Measurements from ENCODE around the gene ATP13A3. TPM values are rescaled to one million over a fixed set of nuclear protein-coding genes. Genes with fewer than 3 reads are reported as not detected.

ATP13A3 gene
- total RNA-seq, 1 experiment from 2014 or later, result 84.4 TPM

GRCh38 chr3:194374935-194375334, 111.9 kb downstream of the ATP13A3 start:
- no peak for DNase-seq (ENCODE audit: low spot score)

GRCh38 chr3:194373899-194374298, 112.9 kb downstream of the ATP13A3 start:
- no peak for DNase-seq (ENCODE audit: low spot score)

- no peak for DNase-seq (ENCODE audit: low spot score)
These were observed 113.8 kb downstream of the ATP13A3 start for GRCh38 chr3:194373028-194373427.

GRCh38 chr3:194370753-194371152, 116.0 kb downstream of the ATP13A3 start:
- DNase-seq (ENCODE audit: low spot score), result no peak

GRCh38 chr3:194369522-194370279, 117.1 kb downstream of the ATP13A3 start, which contains the start of gene LRRC15:
Gene LRRC15, minus strand, starts transcription at chr3:194369743. Its CDS starts 8,700 bp downstream, at chr3:194361043.
- DNase-seq (ENCODE audit: low spot score), result no peak

GRCh38 chr3:194368918-194369317, 117.9 kb downstream of the ATP13A3 start:
- DNase-seq (ENCODE audit: low spot score), result no peak

- no peak for DNase-seq (ENCODE audit: low spot score)
These were observed 118.6 kb downstream of the ATP13A3 start for GRCh38 chr3:194367992-194368841.

- DNase-seq (ENCODE audit: low spot score), result no peak
These were observed 120.8 kb downstream of the ATP13A3 start for GRCh38 chr3:194365978-194366490.

GRCh38 chr3:194365526-194365925, 121.3 kb downstream of the ATP13A3 start:
- no peak for DNase-seq (ENCODE audit: low spot score)

GRCh38 chr3:194364652-194365434, 122.0 kb downstream of the ATP13A3 start:
- DNase-seq (ENCODE audit: low spot score), result no peak

- DNase-seq (ENCODE audit: low spot score), result no peak
These were observed 122.5 kb downstream of the ATP13A3 start for GRCh38 chr3:194364314-194364651.

GRCh38 chr3:194360568-194360967, 126.2 kb downstream of the ATP13A3 start:
- DNase-seq (ENCODE audit: low spot score), result no peak

GRCh38 chr3:194357681-194358080, 129.1 kb downstream of the ATP13A3 start:
- DNase-seq (ENCODE audit: low spot score), result no peak

- no peak for DNase-seq (ENCODE audit: low spot score)
These were observed 131.4 kb downstream of the ATP13A3 start for GRCh38 chr3:194355379-194355778.

- no peak for DNase-seq (ENCODE audit: low spot score)
These were observed 132.5 kb downstream of the ATP13A3 start for GRCh38 chr3:194354315-194354714.

Small RNAs within 50 kb of the gene (small RNA-seq; reads per million reads assigned to genes)
- gene AC108676.2 (not detected), gene RNU6-1101P (not detected)

Other genes with a start within 250 kb of the ATP13A3 start
- not detected in 2 replicates for gene CPN2, start 135.7 kb downstream of the ATP13A3 start, total RNA-seq (2014; rRNA removed; shearing (Covaris generic))
- gene LRRC15, start 117.3 kb downstream of the ATP13A3 start, total RNA-seq (2014; rRNA removed; shearing (Covaris generic)), result not detected in 2 replicates
- gene GP5, start 87.7 kb downstream of the ATP13A3 start, total RNA-seq (2014; rRNA removed; shearing (Covaris generic)), result 0.08 TPM in 1 of 2 replicates, not detected in the other
- 30.4 and 30.6 TPM in 2 replicates for gene TMEM44, start 146.4 kb upstream of the ATP13A3 start, total RNA-seq (2014; rRNA removed; shearing (Covaris generic))
- 37.8 and 44.5 TPM in 2 replicates for gene LSG1, start 185.2 kb upstream of the ATP13A3 start, total RNA-seq (2014; rRNA removed; shearing (Covaris generic))
- gene FAM43A, start 198.9 kb upstream of the ATP13A3 start, total RNA-seq (2014; rRNA removed; shearing (Covaris generic)), result 0.33 and 0.57 TPM in 2 replicates

All from HT-29 (cell line).